Measurements from ENCODE around the gene ZNF614.
"Not testable (repeated sequence)": the region's sequence is repeated elsewhere in the genome, so short reads cannot be mapped to it uniquely, and the experiment has no call there.

Gene ZNF614
- 31.0 to 33.4 reads per million in 2 donors for total RNA-seq

DNA sequence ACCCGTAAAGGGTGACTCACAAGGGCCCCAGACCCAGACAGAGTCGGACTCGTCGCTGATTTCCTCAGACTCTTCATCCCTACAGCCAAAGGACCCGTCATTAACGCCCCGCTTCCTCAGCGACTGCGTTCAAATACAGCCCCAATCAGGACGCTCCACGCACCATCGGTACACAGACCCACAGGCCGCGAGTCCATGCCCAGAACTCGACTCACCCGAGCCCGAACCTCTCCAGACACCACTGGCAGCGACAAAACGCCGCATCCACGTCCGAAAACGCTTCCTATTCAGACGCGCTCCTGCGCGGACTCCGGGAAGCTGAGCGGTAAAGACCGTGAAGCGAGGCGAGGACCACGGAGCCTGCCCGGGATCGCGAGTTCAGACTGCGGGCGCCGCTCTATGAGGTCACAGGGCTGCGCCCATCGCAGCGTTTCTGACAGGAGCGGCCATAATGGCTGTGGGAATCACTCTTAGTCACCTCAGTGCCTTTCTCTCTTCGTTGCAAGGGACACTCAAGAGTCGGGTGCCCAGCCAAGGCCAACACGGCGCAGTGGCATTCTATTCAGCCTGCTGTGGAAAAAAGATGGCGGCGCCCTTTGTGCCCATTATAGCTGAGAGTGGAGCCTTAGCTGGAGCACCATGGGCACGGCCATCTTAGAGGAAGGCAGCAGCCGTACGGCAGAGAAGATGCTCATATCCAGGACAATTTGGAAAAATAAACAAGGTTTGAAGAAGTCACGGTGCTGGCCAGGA, at the start of gene ZNF614:
ZNF614 (minus strand) TSS at position 353 of the 753 bp plus-strand sequence. CDS start 2,634 bp downstream, outside the sequence.
- peak; percentile 67 for DNase-seq

DNA sequence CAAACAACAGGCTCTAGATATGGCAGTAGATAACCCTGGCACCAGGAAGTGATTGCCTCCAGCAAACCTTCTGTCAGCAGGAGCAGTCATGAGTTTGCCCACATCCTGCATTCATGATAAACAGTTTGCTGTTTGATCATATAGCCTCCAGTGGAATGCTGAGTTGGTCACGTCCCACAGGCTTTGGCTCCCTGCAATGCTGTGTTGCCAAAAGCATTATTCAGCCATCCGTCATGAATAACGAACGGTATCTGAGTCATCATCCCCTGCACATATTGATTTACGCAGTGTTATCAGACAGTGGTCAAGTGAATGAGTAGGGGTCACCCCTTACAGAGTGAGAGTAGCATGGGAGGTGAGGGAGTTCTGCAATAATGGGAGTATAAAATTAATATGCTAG, 42.3 kb upstream of the ZNF614 start:
- DNase-seq: no peak

DNA sequence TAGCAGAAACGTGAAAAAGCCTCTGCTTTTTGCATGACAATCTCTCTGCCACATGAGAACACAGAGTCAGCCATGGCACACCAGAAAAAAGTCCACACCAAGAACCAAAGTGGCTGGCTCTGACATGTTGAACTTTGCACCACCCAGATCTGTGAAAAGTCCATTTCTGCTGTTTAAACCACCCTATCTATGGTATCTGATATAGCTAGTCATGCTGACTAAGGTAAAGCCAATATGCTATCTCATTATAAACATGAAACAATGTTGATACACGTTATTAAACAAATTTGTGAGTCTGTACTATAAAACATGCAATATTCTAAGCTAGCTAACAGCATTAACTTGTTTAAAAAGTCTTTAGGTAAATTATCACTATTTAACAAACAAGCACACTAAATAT, 41.5 kb upstream of the ZNF614 start:
- DNase-seq: no peak

GRCh38 chr19:52066258-52066863, 38.2 kb upstream of the ZNF614 start:
- no peak for DNase-seq

GRCh38 chr19:52065399-52065798, 37.2 kb upstream of the ZNF614 start:
- DNase-seq: no peak

DNA sequence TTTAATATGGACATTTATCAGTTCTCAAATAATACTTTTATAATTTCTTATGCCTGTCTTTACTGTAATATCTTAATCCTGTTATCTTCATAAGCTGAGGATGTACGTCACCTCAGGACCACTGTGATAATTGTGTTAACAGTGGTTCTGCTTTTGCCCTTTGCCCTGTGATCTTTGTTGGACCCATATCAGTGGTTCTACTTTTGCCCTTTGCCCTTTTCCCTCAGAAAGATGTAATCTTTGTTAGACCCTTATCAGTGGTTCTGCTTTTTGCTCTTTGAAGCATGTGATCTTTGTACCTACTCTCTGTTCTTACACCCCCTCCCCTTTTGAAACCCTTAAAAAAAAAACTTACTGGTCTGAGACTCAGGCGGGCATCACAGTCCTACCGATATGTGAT, 28.3 kb upstream of the ZNF614 start:
- DNase-seq: not testable (repeated sequence)

DNA sequence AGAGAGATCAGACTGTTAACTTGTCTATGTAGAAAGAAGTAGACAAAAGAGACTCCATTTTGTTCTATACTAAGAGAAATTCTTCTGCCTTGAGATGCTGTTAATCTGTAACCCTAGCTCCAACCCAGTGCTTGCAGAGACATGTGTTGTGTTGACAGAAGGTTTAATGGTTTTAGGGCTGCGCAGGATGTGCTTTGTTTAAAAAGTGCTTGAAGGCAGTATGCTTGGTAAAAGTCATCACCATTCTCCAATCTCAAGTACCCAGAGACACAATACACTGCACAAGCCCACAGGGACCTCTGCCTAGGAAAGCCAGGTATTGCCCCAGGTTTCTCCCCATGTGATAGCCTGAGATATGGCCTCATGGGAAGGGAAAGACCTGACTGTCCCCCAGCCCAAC, 23.6 kb upstream of the ZNF614 start:
- DNase-seq: not testable (repeated sequence)

- peak; percentile 60 for DNase-seq
Measured at GRCh38 chr19:52048555-52049501, 20.6 kb upstream of the ZNF614 start, which contains the start of gene ZNF432. ZNF432 (minus strand) TSS chr19:52048838; CDS start chr19:52046868, 1,970 bp downstream.

- DNase-seq: no peak
Measured at GRCh38 chr19:52039169-52039568, 11.0 kb upstream of the ZNF614 start.

DNA sequence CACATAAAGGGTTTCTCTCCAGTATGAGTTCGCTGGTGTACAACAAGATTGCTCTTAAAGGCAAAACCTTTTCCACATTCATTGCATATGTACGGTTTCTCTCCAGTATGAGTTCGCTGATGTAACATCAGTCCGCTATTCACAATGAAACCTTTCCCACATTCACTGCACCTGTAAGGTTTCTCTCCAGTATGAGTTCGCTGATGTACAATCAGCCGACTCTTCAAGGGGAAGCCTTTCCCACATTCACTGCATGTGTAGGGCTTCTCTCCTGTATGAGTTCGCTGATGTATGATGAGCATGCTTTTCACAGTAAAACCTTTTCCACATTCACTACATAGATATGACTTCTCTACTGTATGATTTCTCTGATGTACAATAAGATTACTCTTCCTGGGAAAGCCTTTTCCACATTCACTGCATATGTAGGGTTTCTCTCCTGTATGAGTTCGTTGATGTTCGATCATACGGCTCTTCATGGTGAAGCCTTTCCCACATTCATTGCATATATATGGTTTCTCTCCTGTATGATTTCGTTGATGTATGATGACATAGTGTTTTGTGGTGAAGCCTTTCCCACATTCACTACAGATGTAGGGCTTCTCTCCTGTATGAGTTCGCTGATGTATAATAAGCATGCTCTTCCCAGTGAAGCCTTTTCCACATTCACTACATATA, 6.0 kb upstream of the ZNF614 start:
- no peak for DNase-seq

DNA sequence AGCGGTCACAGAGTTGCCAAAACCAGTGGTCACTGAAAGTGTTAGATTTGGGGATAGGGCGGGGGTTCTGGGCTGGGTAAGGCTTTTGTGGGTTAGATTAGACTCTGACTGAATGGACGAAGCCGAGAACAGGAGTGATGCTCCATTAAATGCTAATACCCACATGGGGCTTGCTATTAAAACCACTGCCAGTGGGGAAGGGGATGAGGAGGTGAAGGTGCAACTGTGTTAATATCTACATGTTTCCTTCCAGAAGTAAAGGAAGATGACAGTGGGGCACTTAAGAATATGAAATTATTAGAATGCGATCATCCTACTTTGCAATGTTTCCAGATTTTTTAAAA, 573 bp upstream of the ZNF614 start:
- no peak for DNase-seq

GRCh38 chr19:52026255-52026990, 1.8 kb downstream of the ZNF614 start:
- not testable (repeated sequence) for DNase-seq

- not testable (repeated sequence) for DNase-seq
Measured at GRCh38 chr19:52024478-52024877, 3.7 kb downstream of the ZNF614 start.

DNA sequence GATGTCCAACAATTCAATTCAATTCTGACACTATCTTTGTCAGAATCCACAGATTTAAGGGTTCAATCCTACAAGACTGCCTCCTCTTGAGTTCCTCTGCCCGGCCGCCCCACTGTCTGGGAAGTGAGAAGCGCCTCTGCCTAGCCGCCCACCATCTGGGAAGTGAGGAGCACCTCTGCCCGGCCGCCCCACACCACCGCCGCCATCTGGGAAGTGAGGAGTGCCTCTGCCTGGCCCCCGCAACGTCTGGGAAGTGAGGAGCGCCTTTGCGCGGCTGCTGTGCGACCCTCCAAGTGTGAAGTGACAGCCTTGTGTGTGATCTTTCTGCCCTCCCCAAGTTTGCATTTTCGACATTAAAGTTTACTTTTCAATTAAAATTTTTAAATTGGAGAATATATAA, 6.0 kb downstream of the ZNF614 start:
- no peak for DNase-seq

GRCh38 chr19:52020506-52020905, 7.7 kb downstream of the ZNF614 start:
- DNase-seq: no peak

DNA sequence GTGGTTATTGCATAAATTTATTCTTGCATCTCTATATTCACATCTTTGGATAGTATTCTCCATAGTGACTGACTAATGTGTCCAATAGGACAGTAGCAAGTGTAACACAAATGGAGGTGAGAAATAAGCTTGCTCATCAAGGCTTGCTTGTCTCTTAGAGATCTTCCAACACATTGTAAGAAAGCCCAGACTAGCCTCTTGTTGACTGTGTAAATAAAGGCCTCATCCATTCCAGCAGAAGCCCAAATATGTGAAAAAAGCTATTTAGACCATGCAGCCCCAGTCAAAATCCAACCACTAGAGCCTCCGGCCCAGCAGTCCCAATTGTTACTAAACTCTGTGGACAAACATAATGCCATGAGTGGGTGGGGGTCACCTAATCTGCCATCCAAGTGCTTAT, 17.5 kb downstream of the ZNF614 start:
- DNase-seq: no peak

GRCh38 chr19:52007806-52008557, 20.2 kb downstream of the ZNF614 start, which contains the start of gene ZNF615:
ZNF615 (minus strand) TSS chr19:52008211; CDS start chr19:52003711, 4,500 bp downstream.
- peak; percentile 60 for DNase-seq

- no peak for DNase-seq
Measured at GRCh38 chr19:52007451-52007805, 20.8 kb downstream of the ZNF614 start.

- DNase-seq: no peak
Measured at GRCh38 chr19:51994048-51994644, 34.0 kb downstream of the ZNF614 start.

DNA sequence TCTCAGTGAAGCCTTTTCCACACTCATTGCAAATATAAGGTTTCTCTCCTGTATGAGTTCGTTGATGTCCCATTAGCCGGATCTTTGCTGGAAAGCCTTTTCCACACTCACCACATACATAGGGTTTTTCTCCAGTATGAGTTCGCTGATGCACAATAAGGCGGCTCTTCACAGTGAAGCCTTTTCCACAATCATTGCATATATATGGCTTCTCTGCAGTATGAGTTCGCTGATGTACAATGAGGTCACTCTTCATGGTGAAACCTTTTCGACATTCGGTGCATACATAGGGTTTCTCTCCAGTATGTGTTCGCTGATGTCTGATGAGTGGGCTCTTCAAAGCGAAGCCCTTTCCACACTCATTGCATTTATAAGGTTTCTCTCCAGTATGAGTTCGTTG, 34.8 kb downstream of the ZNF614 start:
- DNase-seq: no peak

All from activated gamma-delta T cell (primary cell).